Smooth muscle cell of the brain vasculature (primary cell): ENCODE results near the gene WEE1.
"Not testable (repeated sequence)": the region's sequence is repeated elsewhere in the genome, so short reads cannot be mapped to it uniquely, and the experiment has no call there.

Experiments used
- DNase-seq: peaks from one replicate; pipeline ENCODE4 v3.0.0-alpha.2; 2012; ENCODE audit warnings: low read depth, low spot score

The WEE1 gene

DNA sequence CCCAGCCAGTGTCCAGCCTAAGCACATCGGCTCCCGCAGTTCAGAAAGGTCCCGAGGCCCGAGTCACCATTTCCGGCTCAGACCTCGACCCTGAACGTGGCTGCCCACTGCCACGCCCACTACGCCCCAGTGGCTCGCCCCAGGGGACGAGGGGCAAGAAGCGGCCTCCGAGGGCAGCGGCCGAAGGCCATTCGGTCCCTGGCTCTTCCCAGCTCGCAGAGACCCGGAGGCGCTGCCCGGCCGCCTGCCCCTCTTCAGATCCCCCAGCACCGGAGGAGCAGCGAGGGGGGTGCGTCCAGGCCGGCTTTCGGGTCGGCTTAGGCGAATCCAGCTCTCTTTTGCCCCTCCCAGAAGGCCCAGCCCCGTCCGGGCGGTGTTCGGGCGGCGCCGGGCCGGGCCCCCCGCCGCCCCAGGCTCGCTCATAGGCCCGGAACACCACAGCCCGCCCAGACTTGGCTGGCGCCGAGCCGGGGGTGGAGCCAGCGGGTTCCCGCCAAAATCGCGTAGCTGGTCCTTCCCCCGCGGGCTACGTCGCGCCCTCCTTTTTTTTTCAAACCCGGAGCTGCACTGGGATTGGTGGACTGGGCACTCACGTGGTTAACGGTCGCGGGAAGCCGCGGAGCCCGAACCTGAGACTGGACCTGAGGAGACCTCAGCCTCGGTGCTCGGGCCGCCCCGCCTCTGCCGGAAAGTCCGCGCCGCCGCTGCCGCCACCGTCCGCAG is at the start of gene WEE1:
WEE1 (plus strand) TSS at position 619 of the 723 bp plus-strand sequence. CDS start 264 bp downstream, outside the sequence.
- DNase-seq, result peak; percentile 92

DNA sequence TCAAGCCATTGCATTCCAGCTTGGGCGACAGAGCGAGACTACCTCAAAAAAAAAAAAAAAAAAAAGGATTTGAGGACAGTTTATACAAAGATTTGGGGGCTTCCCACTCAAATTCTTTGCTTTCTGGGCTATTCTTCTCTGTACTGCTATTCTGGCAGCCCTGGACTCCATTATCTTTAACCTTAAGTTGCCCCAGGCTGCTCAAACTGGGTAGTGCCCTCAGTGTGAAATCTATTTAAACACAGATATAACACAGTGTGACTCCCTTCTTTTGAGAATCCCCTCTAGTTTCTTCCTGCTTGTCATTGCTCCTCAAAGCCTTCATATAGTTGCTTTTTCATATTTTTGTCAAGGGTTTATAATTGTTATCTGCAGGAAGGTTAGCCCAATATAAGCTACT is 49.5 kb upstream of the WEE1 start:
- no peak for DNase-seq

DNA sequence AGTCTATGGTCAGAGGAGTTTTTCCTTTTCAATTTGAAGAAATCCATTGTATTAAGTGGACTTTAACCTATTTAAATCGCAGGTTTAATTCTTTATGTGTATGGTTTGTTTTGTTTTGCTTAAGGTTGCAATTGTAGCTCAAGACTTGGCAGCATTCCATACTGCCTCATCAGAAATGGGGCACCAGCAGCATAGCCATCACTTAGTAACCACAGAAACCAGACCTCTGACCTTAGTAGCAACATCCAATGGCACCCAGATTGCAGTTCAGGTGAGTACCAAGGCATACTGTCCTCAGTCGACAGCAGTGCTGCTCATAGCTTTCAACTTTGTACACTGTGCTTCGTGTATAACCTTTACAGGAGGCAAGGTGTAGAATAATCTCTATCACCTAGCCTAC is 48.4 kb upstream of the WEE1 start:
- no peak for DNase-seq

DNA sequence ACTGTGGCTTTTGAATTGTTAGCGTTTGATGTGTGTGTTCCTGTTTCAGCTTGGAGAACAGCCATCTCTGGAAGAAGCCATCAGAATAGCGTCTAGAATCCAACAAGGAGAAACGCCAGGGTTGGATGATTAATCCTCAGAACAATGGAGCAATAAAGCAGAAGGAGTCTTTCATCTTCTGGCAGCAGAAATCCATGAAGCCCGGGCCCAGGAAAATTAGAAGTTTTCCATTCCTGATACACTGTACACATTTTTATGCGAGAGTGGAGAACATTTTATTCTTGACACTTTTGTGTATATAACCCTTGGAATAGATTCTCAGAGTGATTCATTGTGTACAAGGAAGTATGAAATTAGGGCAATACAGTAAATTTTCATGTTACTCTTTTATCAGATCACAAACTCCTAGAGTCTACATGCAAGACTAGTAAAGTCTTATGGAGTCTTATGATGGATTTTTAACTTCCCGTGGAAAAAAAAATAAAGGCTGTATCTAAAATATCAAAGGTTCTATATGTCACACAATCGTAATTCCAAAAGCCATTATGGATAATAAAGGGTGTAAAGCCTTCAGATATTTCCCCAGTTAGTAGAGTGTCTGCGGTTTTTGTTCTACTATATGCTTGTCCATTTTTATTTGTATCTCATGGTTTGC is 45.9 kb upstream of the WEE1 start:
- no peak for DNase-seq

DNA sequence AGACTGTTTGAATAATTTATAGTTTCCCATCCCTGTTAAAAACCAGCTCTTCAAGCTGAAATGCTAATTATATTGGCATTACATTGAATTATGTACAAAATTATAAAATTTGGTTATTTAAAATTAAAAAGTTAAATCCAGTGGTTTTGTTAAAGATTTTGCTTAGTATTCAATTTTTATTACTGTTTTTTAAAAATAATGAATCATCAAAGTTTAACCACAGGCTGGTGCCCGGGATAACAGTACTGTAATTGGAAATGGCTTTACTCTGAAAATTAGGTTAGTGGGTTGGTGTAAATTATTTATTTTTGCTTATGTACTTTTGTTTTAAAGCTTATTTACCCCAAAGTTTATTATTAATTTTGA is 45.4 kb upstream of the WEE1 start:
- DNase-seq, result no peak

DNA sequence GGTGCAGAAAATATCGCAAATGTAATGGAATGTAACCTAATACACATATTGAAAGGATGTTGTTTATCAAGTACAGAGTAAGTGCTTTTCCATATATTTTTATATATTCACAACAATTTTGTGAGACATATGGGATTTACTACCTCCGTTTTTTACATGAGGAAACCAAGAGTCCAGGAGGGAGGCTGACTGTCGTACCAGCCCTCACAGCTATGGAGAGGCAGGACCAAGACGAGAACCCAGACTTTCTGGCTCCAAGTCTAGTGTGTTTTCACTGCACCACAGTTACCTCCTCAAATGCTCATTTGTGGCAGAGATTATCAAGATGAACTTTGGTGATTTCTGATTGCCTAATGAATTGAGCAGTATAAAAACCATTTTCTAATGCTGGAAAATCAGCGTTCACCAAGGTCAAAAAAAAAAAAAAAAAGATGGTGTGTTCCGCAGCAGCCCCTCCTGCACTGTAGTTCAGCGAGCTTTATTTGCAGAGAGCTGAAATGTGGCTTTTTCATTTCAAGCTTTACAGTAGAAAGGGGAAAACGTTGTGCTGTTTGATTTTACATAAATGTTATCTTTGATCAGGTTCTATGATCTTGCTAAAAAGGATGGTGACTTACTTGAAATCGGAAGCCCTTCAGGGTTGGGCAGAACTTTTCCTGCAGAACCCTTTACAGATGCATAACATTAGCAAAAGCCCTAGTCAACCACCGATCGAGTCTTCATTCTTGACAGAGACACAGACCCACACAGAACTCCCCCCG is 44.7 kb upstream of the WEE1 start:
- DNase-seq, result no peak

DNA sequence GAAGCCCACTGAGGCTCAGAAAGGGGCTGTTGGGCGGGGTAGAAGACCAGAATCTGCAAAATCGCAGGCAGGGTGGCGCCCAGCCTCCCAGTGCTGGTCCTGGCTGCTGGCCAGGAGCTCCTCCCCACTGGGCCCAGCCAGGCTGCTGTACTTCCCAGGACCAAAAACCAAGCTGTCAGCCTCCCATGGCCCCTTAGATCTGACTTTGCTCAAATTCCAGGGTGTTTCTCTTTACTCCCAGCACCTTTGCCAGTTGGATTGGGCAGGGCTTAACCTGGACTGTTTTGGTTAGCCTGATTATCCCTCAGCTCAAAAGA is 44.2 kb upstream of the WEE1 start:
- no peak for DNase-seq

DNA sequence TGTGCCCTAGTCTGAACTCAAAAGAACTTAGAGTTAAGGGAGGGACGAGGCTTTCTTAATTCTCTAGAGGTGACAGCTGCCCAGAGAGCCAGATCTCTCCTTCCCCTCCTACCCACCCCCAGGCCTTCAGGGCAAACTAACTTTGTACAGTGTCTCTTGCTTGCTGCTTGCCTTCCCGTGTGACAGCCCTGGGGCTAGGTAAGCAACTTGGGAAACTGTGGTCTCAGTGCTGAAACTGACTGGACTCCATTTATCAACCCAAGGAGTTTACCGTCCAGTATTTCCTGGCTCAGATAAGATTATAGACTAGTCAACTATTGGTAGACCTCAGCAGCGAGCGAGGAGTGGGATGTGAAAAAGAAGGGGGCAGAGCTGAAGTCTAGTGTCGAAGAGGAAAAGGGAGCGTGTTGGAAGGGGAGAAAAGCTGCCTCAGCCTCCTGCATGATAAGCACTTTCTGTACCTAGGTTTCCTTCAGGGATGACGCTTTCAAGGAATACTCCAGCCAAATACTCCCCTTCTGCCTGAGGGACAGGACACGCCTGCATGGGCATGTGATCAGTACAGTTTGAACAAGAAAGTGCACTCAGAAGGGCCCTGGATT is 43.3 kb upstream of the WEE1 start:
- DNase-seq, result no peak

DNA sequence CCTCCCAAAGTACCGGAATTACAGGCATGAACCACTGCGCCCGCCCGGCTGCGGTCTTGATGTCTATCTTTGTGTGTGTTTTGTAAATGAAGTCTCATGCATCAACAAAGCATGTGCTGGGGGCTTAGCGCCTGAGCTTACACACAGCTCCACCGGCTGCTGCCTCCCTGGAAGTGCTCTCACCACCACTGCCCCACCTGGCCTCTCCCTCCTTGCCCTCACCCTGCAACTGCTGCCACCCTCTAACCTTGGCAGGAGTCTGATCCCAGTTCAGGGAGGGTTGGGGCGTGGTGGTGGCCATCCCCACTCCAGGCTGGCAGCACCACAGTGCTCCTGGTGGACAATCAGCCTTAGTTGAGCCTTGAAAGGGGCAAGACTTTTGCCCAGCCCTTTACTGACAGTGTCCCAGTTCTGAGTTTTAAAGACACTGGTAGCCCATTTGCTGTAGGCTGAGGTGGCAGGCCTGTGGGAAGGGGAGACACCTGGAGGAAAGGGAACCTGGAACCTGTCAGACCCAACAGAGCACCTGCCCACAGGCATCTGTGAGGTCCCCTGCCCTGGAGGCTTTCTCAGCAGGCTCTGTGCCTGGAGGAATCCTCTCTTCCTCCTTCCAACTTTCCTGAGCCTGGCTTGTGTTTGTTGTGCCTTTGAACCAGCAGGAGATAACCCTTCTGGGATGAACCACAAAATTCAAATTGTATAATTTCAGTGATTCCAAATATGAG is 42.4 kb upstream of the WEE1 start:
- no peak for DNase-seq

DNA sequence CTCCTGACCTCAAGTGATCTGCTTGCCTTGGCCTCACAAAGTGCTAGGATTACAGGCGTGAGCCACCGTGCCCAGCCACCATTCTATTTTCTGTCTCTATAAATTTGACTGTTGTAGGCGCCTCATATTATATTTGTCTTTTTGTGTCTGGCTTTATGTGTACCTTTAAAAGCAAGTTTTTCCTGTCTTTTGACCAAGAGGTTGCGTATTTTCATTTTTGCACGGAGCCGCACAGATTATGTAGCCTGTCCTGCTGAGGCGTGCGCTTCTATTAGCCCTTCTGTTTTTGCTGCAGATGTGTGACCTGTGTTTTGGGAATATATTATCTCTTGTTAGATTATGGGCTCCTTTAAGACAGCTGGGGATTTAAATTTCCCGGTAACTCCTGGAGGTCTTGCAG is 40.4 kb upstream of the WEE1 start:
- no peak for DNase-seq

DNA sequence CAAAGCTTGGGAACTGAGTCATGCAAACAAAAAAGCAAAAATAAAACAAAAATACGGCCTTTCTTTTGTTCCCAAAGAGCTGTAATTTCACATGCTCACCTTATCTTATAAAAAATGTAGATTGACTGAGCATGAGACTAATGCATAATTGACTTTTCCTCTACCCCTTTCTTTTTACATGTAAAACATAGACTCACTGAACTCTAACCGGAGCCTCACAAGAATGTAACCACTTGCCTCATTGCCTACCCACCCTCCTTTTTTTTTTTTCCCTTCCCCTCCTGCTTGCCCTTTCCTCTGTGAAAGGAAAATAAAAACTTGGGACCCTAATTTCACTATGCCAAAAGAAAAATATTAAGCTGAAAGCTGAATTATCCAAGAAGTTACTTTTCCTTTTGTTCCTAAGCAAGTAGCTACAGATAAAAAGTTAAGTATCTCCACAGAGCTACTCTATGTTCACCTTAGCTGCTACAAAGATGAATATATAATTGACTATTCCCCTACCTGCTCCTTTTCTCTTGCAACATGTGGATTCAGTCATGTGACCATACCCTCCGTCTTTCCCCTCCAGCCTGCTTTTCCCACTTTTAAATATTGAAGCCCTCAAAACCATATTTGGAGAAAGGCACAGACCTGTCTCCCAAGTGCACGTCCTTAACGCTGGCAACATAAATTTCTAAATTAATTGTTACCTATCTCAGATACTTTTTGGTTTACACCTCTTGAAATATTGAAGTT is 39.6 kb upstream of the WEE1 start:
- DNase-seq, result no peak

DNA sequence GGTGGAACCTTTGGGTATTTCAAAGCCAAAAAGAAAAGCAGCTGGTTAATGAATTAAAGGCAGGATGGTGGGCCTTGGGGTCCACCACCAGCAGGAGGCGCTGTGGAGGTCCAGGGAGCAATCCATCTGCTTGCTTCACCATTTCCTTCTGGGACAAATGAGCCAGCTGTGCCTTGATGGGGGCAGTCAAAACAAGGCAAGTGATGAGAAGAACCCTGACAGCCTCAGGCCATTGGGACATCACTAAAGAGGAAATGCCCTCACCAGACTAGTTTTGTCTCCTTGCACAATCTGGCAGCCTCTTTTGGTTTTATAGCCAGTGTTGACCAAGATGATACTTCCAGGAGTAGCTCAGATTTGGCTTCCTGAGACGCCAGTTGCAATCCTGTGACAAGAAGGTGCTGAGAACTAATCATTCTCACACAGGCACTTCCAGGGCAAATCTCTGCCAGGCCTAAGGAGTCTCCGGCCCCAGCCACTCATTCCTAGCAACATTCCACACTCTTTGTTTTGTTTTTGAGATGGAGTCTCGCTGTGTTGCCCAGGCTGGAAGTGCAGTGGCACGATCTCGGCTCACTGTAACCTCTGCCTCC is 38.2 kb upstream of the WEE1 start:
- no peak for DNase-seq

DNA sequence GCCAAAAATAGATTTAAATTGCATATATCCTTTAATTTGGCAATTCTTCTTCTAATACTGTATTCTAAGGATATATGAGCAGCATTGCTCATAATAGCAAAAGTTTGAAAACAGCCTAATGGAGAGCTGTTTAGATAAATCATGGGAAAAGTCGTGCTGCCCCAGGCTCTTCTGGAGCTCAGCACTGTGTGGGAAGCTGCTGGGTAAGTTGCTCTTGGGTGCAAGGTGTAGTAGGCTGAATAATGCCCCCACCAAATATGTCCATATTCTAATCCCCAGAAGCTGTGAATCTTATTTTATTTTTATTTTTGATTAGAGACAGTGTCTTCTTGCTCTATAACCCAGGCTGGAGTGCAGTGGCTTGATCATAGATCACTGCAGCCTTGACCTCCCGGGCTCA is 34.9 kb upstream of the WEE1 start:
- no peak for DNase-seq

DNA sequence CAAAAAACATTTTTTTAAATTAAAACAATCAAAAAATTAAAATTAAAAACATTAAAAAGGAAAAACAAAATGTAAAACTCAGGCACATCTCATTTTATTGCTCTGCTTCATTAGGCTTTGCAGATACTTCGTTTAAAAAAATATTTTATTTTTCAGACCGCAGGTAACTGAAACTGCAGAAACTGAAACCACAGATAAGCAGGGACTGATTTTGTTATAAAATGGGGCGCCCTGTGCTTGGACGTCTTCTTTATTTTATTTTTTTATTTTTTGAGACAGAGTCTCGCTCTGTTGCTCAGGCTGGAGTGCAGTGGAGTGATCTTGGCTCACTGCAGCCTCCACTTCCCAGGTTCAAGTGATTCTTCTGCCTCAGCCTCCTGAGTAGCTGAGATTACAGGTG is 24.3 kb upstream of the WEE1 start:
- not testable (repeated sequence) for DNase-seq

DNA sequence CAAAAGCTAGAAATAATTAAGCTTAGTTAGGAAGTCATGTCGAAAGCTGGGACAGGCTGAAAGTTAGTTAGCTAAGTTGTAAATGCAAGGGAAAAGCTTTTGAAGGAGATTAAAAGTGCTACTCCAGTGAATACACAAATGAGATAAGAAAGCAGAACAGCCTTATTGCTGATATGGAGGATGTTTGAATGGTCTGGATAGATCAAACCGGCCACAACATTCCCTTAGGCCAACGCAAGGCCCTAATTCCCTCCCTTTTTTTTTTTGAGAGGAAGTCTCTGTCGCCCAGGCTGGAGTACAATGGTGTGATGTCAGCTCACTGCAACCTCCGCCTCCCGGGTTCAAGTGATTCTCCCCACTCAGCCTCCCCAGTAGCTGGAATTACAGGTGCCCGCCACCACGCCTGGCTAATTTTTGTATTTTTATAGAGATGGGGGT is 23.3 kb upstream of the WEE1 start:
- DNase-seq, result no peak

DNA sequence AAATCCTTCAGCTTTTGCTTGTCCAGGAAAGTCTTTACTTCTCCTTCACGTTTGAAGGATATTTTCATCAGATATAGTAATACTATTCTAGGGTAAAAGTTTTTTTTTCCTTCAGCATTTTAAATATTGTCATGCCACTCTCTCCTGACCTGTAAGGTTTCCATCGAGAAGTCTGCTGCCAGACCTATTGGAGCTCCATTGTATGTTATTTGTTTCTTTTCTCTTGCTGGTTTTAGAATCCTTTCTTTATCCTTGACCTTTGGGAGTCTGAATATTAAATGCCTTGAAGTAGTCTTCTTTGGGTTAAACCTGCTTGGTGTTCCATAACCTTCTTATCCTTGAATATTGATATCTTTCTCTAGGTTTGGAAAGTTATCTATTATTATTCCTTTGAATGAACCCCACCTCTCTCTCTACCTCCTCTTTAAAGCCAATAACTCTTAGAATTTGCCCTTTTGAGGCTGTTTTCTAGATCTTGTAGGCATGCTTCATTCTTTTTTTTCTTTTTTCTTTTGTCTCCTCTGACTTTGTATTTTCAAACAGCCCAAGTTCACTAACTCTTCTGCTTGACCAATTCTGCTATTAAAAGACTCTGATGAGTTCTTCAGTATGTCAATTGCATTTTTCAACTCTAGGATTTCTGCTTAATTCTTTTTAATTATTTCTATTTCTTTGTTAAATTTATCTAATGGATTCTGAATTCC is 12.0 kb upstream of the WEE1 start:
- DNase-seq, result no peak

DNA sequence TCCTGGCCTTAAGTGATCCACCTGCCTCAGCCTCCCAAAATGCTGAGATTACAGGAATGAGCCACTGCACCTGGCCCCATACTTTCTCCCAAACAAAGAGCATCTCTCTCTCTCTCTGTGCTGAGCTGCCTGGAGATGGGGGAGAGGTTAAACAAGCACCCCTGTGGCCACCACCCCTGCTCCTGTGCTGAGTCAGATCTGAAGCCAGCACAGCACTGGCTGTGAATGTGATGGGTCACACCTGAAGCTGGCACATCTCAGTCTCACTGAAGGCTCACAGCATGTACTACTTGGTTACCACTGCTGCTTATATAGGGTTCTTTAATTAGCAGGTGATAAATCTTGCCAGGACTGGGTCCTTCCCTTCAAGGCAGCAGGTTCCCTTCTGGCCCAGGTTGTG is 10.8 kb upstream of the WEE1 start:
- DNase-seq, result no peak

DNA sequence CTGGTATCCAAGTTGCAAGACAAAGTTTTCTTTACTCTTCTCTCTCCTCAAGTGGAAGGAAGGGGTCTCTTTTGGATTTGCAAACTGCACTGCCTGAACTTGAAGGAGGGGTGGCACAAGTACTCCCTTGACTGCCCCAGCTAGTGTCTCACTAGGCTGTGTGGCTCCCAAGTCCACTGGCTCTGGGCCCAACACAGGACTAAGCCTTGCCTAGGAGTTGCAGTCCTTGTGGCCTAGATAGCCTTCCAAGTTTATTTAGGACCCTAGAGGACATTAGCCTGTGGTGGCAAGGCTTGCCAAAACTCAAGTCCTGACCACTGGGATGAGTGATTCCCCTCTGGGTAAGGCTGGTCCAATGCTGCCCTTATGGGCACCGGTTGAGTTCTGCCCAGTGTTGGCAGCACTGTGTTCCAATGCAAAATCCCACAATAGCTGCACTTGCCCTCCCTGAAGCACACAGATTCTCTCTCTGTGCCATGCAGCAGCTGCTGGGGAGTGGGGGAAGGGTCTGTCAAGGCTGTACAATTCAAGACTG is 10.2 kb upstream of the WEE1 start:
- no peak for DNase-seq

DNA sequence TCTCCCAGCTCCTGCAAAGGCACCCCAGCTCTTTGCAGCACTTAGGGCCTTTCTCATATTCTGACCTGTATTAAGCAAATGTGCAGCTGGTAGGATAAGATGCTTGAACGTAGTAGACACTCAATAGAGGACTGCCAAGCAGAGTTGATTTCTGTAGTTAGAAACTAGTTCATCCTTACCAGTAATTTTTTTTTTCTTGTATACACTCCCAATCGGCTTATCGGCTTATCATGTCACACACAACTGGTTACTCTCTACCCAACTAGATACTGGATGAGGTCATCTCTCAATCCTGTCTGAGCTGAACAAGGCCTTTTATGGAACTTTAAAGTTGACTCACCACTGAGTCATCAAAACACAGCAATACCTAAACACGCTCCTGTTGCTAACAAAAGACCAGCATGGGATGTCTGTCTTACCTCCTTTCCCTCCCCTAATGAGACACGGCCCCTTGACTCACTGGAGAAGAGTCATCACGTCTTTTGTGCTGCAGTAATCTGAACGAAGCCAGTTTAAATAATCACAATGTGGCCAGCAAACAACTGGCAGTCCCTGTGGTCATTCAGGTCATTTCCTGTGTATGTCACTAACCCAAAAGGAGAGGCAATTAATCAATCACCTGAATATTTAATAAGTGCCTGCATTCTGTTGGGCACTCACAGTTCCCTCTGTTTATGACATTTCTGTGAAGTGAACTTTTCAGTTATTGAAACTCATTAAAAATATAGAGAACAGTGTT is 7.5 kb upstream of the WEE1 start:
- peak; percentile 96 for DNase-seq
